ENCODE data around the gene CELF2.

CELF2 gene

DNA sequence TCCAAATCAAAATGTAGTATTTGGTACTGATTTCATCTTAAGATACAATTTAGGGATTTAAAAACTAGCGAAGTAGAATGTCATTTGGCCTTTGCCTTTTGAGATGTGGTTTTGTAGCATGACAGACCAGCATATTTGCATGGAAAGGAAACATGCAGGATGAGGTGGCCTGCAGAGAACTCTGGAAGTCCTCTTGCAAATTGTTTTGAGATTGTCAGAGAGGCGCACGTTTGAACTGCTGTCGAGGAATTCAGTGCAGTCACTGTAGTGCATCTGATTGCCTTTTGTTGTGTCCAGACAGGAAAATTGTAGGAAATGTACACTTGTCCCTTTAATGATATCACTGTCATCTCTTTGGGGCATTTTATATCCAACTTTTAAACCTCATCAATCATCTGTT is 136.7 kb downstream of the CELF2 start:
- DNase-seq: no peak
- no peak overlapping the region for H3K27ac ChIP-seq
- TF ChIP-seq, protein P1, sequence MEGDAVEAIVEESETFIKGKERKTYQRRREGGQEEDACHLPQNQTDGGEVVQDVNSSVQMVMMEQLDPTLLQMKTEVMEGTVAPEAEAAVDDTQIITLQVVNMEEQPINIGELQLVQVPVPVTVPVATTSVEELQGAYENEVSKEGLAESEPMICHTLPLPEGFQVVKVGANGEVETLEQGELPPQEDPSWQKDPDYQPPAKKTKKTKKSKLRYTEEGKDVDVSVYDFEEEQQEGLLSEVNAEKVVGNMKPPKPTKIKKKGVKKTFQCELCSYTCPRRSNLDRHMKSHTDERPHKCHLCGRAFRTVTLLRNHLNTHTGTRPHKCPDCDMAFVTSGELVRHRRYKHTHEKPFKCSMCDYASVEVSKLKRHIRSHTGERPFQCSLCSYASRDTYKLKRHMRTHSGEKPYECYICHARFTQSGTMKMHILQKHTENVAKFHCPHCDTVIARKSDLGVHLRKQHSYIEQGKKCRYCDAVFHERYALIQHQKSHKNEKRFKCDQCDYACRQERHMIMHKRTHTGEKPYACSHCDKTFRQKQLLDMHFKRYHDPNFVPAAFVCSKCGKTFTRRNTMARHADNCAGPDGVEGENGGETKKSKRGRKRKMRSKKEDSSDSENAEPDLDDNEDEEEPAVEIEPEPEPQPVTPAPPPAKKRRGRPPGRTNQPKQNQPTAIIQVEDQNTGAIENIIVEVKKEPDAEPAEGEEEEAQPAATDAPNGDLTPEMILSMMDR (IDR thresholded peaks at IDR 0.05): no peak
- H3K27me3 ChIP-seq: no peaks in the 10 kb centered on the region
- no peaks in the 10 kb centered on the region for H3K9me3 ChIP-seq
- peaks cover 0 to 25% (median under 1%) of the 10 kb centered on the region in 4 donors for H3K4me1 ChIP-seq
- H3K4me3 ChIP-seq: no peak overlapping the region
- intact Hi-C loops (cut with DNase I; ENCODE audit: low total_unique reads): no loop called here
- H3K36me3 ChIP-seq: no peaks in the 10 kb centered on the region

DNA sequence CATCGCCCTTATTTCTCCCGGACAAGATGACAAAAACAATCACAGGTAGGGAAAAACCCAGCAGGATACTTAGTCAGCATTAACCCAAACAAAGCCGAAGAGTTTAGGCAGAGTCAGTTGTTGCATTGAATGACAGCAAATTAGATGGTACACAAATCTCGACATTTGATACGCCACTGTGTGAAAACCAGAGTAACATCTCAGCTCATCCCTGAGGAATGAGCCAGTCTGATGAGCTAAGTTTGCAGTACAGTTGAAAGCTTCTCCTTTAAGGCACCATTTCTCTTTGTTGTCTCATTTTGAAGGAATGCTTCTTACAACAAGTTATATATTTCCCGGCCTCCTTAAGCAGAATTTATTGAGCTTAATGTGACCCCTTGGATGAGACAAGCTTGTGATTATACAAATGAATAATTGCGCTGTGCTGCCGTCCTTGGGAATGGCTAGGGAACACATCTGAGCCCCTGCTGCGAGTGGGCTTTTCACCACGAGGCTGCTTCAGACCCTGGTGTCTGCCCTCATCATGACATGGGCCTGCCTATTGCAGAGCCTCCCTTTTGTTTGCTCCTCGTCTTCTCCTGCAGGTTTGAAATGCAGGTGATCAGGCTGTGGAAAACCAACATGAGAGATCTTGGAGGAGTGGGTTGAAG is 137.3 kb downstream of the CELF2 start:
- Histone ChIP-seq H3K36me3 (no peaks in the 10 kb centered on the region), H3K27ac (no peak overlapping the region), H3K4me3 (no peak overlapping the region), H3K9me3 (no peaks in the 10 kb centered on the region), H3K27me3 (no peaks in the 10 kb centered on the region), H3K4me1 (peaks cover 0 to 25% (median 5%) of the 10 kb centered on the region in 4 donors)
- no peak for DNase-seq
- TF ChIP-seq, protein P1 (IDR thresholded peaks at IDR 0.05): no peak
- intact Hi-C loops (cut with DNase I; ENCODE audit: low total_unique reads): no loop called here

DNA sequence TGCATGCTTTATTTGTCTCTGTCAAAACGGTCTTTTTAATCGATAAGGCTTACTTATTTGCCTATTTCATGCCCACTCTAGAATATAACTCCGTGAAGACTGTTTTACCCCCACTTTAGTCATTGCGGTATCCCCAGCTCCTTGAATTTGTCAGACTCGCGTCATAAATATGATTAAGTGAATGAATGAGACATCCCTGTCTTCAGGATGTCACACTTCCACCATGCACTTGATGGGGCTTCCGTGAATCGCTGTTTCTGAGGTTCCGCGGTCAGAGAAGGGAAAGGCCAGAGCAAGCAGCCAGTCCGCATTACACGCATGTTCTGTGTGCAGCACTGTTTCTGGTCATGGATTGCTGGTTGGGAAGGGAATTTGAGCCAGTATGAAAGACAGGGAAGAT is 138.8 kb downstream of the CELF2 start:
- no peaks in the 10 kb centered on the region for H3K36me3 ChIP-seq
- H3K4me1 ChIP-seq: peaks cover 0 to 15% (median 6%) of the 10 kb centered on the region in 4 donors
- TF ChIP-seq, protein P1 (IDR thresholded peaks at IDR 0.05): no peak
- intact Hi-C loops (cut with DNase I; ENCODE audit: low total_unique reads): no loop called here
- no peaks in the 10 kb centered on the region for H3K27me3 ChIP-seq
- no peak overlapping the region for H3K27ac ChIP-seq
- H3K9me3 ChIP-seq: no peaks in the 10 kb centered on the region
- DNase-seq: no peak
- H3K4me3 ChIP-seq: no peak overlapping the region

DNA sequence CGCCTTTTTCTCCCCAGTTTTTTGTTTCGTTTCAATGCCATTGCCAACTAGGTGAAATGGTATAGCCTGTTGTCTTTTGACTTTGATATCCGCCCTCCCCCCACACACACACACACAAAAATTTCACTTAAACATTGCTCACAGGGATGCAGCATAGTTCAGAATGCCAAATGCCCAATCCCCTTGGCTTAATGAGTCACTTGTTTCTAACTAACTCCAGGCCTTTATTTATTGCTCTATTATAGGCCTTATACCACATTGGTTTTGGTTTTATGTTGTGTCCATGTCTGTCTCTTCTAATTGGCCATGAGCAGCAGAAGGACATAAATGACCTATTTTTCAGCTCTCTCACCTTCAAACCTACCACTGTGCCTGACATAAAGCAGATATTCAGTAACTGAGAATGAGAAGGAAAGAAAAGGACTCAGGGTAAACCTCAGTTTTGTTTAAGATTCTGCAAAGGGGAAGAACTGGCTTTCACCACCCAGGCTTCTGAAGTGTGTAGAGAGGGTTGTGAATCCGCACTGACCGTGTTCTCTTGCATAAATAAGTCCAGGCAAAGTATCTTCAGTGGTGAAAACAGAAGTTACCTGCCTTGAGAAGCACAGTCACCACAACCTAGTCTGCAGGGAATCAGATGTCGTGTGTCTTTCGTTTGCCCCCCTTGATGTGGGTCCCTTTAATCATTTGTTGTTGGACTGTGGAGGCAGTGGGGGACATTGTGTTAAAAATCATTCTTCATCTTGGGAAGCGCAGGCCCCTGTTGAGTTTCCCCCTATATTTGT is 139.8 kb downstream of the CELF2 start:
- intact Hi-C loops (cut with DNase I; ENCODE audit: low total_unique reads): no loop called here
- H3K27ac ChIP-seq: no peak overlapping the region

DNA sequence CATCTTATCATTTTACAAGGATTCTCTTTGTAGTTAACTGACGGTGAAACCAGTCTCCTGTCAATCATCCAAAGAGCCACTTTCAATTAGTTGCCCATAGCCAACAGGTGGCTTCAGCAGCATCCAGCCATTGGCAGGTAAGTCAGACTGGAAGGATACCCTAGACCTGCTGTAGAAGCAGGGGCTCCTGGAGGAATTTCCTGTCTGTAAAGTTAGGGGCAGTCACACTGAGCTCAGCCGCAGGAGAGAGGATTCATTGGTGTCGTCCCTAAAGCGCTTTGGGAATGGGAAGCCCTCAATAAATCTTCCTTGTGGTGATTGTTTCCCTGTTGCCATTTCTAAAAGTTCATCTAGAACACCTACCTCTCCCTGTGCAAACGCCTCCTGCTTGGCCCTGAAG is 140.4 kb downstream of the CELF2 start:
- TF ChIP-seq, protein P1 (IDR thresholded peaks at IDR 0.05): no peak
- DNase-seq: no peak
- Histone ChIP-seq H3K4me3 (no peak overlapping the region), H3K36me3 (no peaks in the 10 kb centered on the region), H3K9me3 (peaks cover 0 to 3% (median 0%) of the 10 kb centered on the region in 3 donors), H3K27ac (no peak overlapping the region), H3K4me1 (peaks cover 0 to 11% (median 6%) of the 10 kb centered on the region in 4 donors), H3K27me3 (no peaks in the 10 kb centered on the region)
- intact Hi-C loops (cut with DNase I; ENCODE audit: low total_unique reads): no loop called here

More for the DNA sequence above, 139.8 kb downstream of the CELF2 start:
- no peaks in the 10 kb centered on the region for H3K36me3 ChIP-seq
- no peaks in the 10 kb centered on the region for H3K27me3 ChIP-seq
- TF ChIP-seq, protein P1 (IDR thresholded peaks at IDR 0.05): no peak
- peaks cover 0 to 3% (median 0%) of the 10 kb centered on the region in 3 donors for H3K9me3 ChIP-seq
- H3K4me3 ChIP-seq: no peak overlapping the region
- DNase-seq: no peak
- H3K4me1 ChIP-seq: peaks cover 0 to 11% (median 6%) of the 10 kb centered on the region in 4 donors
